Activated T-helper 1 cell treated with anti-CD3 and anti-CD28 coated beads, Interleukin-12 subunit alpha, Interleukin-12 subunit beta, Interleukin-2, Interleukin-4 antibody, amounts not matched to agents 30 ng/mL and 10 ng/mL and 1 ng/mL, durations not matched to agents 14 hours and 24 hours and 36 hours (primary cell): ENCODE measurements around the gene VPS37D. TPM values are rescaled to one million over a fixed set of nuclear protein-coding genes. Genes with fewer than 3 reads are reported as not detected.
A peak's percentile ranks its signal among the peaks of the same experiment; 100 is the strongest.

Source experiments
- DNase-seq: peaks from one replicate; pipeline ENCODE4 v3.0.0; 2021; ENCODE audit warnings: low spot score
- H3K27ac Mint-ChIP-seq: one replicate; pipeline ENCODE4 v1.8.0; 2021; ENCODE audit warnings: mild to moderate bottlenecking, mixed read lengths
- H3K27me3 Mint-ChIP-seq: one replicate; pipeline ENCODE4 v1.8.0; 2022; ENCODE audit warnings: mild to moderate bottlenecking, moderate library complexity, mixed read lengths; ENCODE audit not compliant: insufficient read depth
- H3K36me3 Mint-ChIP-seq: one replicate; pipeline ENCODE4 v1.8.0; 2021; ENCODE audit warnings: low read depth, mixed read lengths
- H3K4me1 Mint-ChIP-seq: one replicate; pipeline ENCODE4 v1.8.0; 2021; ENCODE audit warnings: low read depth, mixed read lengths
- H3K4me3 Mint-ChIP-seq: one replicate; pipeline ENCODE4 v1.8.0; 2021; ENCODE audit warnings: mild to moderate bottlenecking, moderate library complexity, mixed read lengths
- H3K9me3 Mint-ChIP-seq: one replicate; pipeline ENCODE4 v1.8.0; 2021; ENCODE audit warnings: mixed read lengths
- intact Hi-C: fragments of 100-400 bp; cut with micrococcal nuclease; formaldehyde crosslinking; loops from one replicate; pipeline ENCODE4 v1.15.1; 2024
- total RNA-seq: library from RNA; stranded (reverse); gene quantifications from 2 replicates; pipeline ENCODE4 v1.2.3, GENCODE V29; 2022

The VPS37D gene
- total RNA-seq, 1 donor from 2014 or later, result 0.18 TPM

DNA sequence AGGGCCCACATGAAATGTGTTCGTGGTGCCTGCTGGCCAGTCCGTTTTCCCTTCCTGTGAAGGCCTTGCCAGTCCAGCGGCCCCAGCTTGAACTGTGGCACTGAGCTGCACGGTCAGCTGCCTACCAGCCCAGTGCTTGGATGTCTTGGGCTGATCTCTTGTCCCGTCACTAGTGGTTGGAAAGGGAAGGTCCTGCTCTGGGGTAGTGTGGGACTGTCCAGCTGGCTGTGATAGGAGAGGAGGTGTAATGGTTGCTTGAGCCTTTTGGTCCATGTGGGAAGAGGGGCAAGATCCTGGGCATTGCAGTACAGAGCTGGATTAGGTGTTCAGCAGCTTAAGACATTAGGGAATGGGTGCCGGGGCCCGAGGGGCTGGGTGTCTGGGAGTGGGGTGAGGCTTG lies 30.8 kb downstream of the VPS37D start:
- H3K27me3 Mint-ChIP-seq, result no peaks in the 10 kb centered on the region
- H3K4me1 Mint-ChIP-seq, result no peaks in the 10 kb centered on the region
- intact Hi-C loops, result no loop called here
- H3K36me3 Mint-ChIP-seq, result peaks cover 37% of the 10 kb centered on the region
- H3K9me3 Mint-ChIP-seq, result no peaks in the 10 kb centered on the region
- no peak for DNase-seq
- H3K4me3 Mint-ChIP-seq, result no peak overlapping the region
- H3K27ac Mint-ChIP-seq, result no peak overlapping the region

DNA sequence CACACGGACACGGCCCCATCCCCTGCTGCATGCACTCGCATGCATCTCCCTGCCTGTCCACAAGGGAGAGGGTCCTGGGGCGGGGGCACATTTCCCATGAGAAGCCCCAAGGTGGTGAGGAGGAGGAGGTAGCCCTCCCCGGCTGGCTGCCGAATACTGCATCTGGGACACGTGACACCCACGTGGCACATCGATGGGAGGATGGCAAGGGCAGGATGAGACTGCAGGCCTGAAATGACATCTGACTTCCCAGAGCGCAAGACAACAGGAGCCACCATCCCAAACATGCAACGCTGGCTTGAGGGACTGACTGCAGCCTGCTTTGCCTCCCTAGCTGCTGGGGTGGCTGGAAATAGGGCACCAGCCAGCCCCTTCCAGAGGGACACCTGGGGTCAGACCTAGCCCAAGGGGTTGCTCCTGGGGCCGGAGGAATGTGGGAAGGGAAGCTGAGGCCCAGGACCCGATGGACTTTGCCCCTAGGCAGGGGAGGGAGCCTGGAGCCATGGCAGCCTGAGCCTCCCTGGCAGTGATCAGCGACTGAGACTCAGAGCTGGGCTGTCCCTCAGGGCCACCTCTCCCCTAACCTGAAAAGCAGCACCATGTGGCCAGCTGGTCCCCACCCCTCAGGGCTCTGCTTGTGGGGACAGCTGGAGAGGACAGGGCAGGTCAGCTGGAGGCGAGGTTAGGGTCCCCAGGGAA lies 31.9 kb downstream of the VPS37D start:
- Mint-ChIP-seq H3K27me3 (no peaks in the 10 kb centered on the region), H3K4me3 (no peak overlapping the region), H3K36me3 (peaks cover 33% of the 10 kb centered on the region), H3K9me3 (no peaks in the 10 kb centered on the region), H3K4me1 (no peaks in the 10 kb centered on the region), H3K27ac (no peak overlapping the region)
- intact Hi-C loops, result no loop called here
- DNase-seq, result no peak

DNA sequence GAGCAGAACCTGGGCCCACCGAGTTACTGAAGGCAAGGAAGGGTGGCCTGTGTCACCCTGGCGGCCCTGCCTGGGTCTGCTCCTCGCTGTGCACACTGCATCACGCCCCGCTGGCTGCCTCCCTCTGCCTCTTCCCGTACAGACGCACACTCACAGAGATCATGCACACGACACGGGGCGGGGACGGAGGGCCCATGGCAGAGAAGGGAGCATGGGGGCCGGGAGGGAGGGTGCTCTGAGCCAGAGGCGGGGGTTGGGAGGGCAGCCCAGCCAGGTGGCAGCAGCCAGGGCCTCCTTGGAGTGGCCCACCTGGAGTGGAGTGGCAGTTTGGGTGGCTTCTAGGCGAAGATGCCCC lies 32.4 kb downstream of the VPS37D start:
- no peak for DNase-seq
- Mint-ChIP-seq H3K4me3 (no peak overlapping the region), H3K36me3 (peaks cover 29% of the 10 kb centered on the region), H3K27ac (no peak overlapping the region), H3K4me1 (no peaks in the 10 kb centered on the region), H3K27me3 (no peaks in the 10 kb centered on the region), H3K9me3 (no peaks in the 10 kb centered on the region)
- intact Hi-C loops, result no loop called here

DNA sequence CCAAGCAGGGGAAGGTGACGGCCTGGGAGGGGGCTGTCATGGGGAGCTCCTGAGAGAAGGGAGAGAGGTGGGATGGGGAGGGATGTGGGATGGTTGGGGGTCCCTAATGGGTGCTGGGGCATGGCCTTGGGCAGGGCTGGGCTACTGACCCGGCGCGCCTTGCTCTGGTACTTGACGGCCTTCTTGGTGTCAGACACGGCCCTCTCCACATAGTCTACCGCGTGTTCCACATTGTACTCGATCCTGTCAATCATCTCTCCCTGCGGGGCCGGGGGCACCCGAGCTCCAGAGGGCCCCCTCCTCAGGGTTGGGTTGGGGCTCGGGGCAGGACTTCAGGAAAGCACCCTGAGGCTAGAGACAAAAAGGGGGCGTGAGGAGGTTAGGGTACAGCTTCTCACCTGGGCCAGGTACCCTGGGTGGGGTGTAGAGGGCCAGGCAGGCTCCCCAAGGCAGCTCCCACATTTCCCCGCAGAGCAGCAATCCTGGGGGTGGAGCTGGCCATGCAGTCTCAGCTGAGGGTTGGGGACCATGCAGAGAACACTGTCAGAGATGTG lies 33.0 kb downstream of the VPS37D start:
- Mint-ChIP-seq H3K27me3 (no peaks in the 10 kb centered on the region), H3K36me3 (peaks cover 26% of the 10 kb centered on the region), H3K9me3 (no peaks in the 10 kb centered on the region), H3K4me3 (no peak overlapping the region), H3K27ac (no peak overlapping the region), H3K4me1 (no peaks in the 10 kb centered on the region)
- DNase-seq, result no peak
- intact Hi-C loops, result loop anchor here (1.0 kb wide), 1 partner anchor 17 kb away; no protein-coding TSS in a partner anchor

DNA sequence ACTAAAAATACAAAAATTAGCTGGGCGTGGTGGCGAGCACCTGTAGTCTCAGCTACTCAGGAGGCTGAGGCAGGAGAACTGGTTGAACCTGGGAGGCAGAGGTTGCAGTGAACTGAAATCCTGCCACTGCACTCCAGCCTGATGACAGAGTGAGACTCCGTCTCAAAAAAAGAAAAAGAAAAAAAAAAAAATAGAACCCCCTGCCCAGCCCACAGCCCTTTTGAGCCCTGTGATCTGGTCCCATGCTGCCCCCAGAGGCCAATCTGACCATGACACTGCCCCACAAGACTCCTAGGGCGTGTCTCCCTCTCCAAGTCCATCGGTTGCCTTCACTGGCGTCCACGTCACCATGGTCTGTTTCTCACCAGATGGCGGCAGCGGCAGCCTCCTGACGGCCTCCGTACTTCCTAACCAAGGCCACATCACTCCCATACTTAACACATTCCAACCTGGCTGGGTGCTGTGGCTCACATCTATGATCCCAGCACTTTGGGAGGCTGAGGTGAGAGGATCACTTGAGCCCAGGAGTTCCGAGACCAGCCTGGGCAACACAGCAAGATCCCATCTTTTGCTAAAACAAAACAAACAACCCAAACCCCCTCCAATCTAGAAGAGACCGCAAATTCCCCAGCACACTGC lies 33.8 kb downstream of the VPS37D start:
- no peak for DNase-seq
- H3K36me3 Mint-ChIP-seq, result peaks cover 27% of the 10 kb centered on the region
- intact Hi-C loops, result loop anchor here (1.0 kb wide), 1 partner anchor 16 kb away; no protein-coding TSS in a partner anchor
- peaks cover 3% of the 10 kb centered on the region for H3K4me1 Mint-ChIP-seq
- H3K27ac Mint-ChIP-seq, result no peak overlapping the region
- no peaks in the 10 kb centered on the region for H3K9me3 Mint-ChIP-seq
- no peaks in the 10 kb centered on the region for H3K27me3 Mint-ChIP-seq
- H3K4me3 Mint-ChIP-seq, result no peak overlapping the region

DNA sequence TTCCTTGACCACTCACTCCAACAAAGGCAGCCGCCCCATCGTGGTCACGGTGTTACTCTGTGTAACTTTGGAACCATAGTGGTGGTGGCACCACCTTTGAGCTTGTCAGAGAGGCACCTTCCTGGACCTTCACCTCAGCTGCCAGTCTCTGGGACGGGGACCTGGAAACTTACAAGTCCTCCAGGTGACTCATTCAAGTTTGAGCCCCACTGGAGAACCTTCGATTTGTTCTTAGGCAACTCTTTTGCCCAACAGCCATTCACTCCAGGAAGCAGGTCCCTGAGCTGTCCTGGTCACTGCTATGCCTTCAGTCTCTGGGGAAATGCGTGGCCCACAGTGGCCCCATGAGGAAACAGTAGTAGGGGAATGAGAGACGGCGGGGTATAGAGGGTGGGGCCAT lies 34.6 kb downstream of the VPS37D start:
- no peaks in the 10 kb centered on the region for H3K9me3 Mint-ChIP-seq
- peak overlapping the region; percentile 19 for H3K4me3 Mint-ChIP-seq
- intact Hi-C loops, result no loop called here
- H3K27ac Mint-ChIP-seq, result no peak overlapping the region
- no peaks in the 10 kb centered on the region for H3K27me3 Mint-ChIP-seq
- H3K4me1 Mint-ChIP-seq, result peaks cover 8% of the 10 kb centered on the region
- H3K36me3 Mint-ChIP-seq, result peaks cover 25% of the 10 kb centered on the region
- DNase-seq, result no peak

DNA sequence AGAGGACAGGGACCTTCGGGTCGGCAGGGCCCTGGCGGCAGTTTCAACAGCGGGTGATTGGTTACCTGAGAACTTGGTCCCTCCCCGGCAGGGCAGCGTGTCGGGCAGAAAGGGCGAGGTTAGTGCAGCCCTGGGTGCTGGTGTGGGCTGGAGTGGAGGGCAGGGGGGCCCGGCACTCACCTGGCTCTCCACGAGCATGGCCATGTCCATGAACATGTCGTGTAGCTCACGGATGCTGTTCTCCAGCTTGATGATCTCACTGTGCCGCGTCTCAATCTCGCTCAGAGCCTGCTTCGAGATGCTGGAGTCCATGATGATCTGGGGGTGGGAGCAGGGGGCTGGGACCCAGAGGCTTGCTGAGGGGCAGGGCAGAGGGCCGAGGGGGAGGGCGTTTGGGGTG lies 35.0 kb downstream of the VPS37D start:
- intact Hi-C loops, result no loop called here
- H3K36me3 Mint-ChIP-seq, result peaks cover 23% of the 10 kb centered on the region

DNA sequence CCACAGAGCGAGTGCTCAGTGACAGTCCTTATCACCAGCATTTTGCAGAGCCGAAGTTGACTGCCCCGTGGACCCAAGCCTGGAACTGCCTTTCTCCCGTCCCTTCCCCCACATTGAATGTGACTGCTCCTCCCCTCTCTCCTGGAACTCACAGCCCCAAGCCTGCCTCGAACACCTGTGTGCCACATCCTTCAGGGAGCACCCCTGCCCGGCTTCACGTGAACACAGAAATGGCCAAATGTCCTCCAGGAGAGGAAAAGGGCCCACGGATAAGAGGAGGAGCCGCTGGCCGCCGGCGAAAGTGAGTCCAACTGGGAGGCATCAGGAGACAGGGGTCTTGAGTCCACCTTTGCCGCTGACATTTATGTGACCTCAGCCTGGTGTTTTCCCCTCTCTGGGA lies 35.6 kb downstream of the VPS37D start:
- H3K27ac Mint-ChIP-seq, result no peak overlapping the region
- intact Hi-C loops, result no loop called here
- DNase-seq, result no peak

More for the DNA sequence above, 35.0 kb downstream of the VPS37D start:
- H3K4me1 Mint-ChIP-seq, result peaks cover 8% of the 10 kb centered on the region
- DNase-seq, result no peak
- no peaks in the 10 kb centered on the region for H3K27me3 Mint-ChIP-seq
- no peaks in the 10 kb centered on the region for H3K9me3 Mint-ChIP-seq
- H3K27ac Mint-ChIP-seq, result no peak overlapping the region
- no peak overlapping the region for H3K4me3 Mint-ChIP-seq

DNA sequence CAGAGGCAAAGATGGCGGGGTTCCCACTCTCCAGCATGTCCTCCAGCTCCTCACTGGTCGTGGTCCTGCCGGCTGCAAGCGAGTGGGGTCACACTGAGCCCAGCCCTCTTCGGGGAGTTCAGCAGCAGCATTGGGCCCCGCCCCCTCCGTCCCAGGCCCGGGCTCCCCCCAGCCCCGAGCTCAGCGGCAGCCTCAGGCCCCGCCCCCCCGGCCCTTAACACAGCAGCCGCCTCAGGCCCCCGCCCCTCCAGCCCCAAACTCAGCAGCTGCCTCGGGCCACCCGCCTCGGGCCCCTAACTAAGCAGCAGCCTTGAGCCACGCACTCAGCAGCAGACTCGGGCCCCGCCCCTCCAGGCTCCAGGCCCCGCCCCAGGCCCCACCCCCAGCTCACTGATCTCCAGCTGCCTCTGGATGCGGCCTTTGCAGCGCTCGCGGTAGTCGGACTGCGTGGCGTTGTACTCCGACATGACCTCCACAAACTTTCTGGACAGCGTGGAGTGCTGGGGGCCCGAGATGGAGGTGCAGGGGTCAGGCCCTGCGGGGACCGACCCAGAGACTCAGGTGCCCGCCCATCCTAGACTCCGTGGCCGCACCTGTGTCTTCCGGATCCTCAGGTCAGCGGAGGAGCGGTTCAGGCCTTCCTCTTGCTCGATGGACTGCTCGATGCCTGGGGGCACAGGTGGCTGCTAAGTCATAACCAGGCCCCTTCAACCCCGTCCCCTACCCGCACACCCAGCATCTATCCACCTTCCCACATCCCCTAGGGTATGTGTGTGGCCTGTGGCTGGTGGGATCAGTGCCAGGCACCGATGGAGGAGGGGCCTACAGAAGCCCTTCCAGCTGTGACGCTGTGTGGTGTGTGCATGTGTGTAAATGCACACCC lies 36.4 kb downstream of the VPS37D start:
- Mint-ChIP-seq H3K9me3 (no peaks in the 10 kb centered on the region), H3K4me3 (no peak overlapping the region), H3K27me3 (no peaks in the 10 kb centered on the region), H3K27ac (no peak overlapping the region), H3K4me1 (peaks cover 8% of the 10 kb centered on the region), H3K36me3 (peaks cover 21% of the 10 kb centered on the region)
- DNase-seq, result peak; percentile 16
- intact Hi-C loops, result no loop called here

More for the DNA sequence above, 35.6 kb downstream of the VPS37D start:
- Mint-ChIP-seq H3K4me1 (peaks cover 8% of the 10 kb centered on the region), H3K9me3 (no peaks in the 10 kb centered on the region), H3K36me3 (peaks cover 23% of the 10 kb centered on the region), H3K4me3 (no peak overlapping the region), H3K27me3 (no peaks in the 10 kb centered on the region)

DNA sequence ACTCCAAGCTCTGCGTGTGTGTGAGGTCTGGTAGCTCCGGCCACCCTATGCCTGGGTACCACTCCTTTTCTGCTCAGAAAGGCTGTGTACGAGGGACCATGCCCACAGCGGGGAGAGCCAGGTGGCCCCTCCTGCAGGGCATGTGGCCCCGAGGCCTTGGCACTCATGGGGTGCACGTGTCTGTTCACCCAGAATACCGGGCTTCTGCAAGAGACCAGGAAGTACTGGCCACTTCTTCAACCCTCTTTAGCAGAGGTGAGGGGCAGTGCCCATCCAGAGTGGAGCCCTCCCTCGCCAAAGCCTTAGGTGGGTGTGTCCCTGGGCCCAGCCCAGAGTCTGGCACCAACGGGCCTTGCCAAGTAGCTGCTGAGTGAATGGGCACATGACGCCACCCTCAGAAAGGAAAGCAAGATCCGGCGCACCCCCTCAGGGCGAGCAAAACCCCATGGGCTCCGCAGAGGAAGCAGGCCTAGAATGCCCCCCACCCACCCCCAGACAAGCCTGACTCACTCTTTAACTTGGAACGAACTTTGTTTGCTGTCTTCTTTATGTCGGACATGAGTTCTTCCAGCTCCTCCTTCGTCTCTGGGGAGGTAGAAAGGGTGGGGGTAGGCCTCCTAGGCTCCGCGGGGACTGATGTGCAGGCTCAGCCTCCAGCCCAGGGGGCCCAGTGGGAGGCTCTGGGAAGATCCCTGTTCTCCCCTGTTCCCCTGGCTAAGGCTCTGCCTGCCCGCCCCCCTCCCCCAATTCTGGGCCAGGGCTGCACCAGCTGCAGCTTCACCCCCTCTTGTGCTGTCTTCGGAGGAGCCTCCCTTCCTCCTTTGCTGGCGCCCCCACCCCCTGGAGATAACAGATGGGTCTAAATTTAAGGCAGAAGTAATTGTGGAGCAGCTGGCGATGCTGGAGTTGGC lies 37.3 kb downstream of the VPS37D start:
- Mint-ChIP-seq H3K4me1 (peaks cover 8% of the 10 kb centered on the region), H3K27ac (no peak overlapping the region), H3K27me3 (no peaks in the 10 kb centered on the region), H3K4me3 (no peak overlapping the region), H3K9me3 (no peaks in the 10 kb centered on the region), H3K36me3 (peaks cover 21% of the 10 kb centered on the region)
- intact Hi-C loops, result no loop called here
- no peak for DNase-seq

DNA sequence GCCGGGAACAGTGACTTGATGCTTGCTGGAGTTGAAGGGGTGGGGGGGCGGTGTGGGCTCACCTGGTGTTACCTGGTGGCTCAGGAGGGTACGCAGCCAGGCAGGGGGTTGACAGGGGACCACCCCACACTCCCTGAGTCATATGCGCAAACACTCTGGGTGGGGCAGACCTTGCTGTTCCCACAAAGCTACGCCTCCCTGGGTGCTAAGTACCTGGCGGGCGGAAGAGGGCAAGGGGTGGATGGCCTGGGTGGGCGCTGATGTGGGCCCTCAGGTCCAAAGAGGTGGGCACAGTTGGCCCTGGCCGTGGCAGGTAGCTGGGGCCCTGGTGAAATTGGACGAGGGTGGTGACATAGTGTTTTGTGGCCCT lies 37.9 kb downstream of the VPS37D start:
- no peaks in the 10 kb centered on the region for H3K9me3 Mint-ChIP-seq
- peaks cover 8% of the 10 kb centered on the region for H3K4me1 Mint-ChIP-seq
- intact Hi-C loops, result no loop called here
- no peaks in the 10 kb centered on the region for H3K27me3 Mint-ChIP-seq
- no peak overlapping the region for H3K27ac Mint-ChIP-seq
- no peak overlapping the region for H3K4me3 Mint-ChIP-seq
- H3K36me3 Mint-ChIP-seq, result peaks cover 21% of the 10 kb centered on the region
- no peak for DNase-seq
